GM19328 (cell line): ENCODE data around the gene DTD2.

Experiments used
- ATAC-seq: cut with Tn5 transposase; IDR thresholded peaks from one replicate; pipeline ENCODE4 v1.9.1; 2021; ENCODE audit warnings: mild to moderate bottlenecking, moderate library complexity; ENCODE audit not compliant: unreplicated experiment

The DTD2 gene

DNA sequence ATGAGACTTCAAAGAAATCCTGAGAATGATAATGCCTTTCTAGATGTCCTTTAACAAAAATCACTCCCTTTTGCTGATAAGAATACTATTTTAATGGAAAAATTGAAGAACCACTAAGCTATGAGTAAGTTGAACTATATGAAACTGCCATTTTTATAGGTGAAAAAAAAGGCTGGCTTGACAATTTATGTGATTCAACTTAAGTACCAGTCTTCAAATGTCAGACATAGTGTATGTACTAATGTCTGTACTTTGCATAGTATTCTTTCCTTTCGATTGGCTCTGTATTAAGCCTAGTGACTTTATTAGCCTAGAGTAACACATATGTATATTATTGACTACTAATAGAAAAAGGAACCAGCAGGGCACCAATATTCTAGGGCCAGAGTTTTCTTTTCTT lies 48.9 kb downstream of the DTD2 start:
- no peak for ATAC-seq

DNA sequence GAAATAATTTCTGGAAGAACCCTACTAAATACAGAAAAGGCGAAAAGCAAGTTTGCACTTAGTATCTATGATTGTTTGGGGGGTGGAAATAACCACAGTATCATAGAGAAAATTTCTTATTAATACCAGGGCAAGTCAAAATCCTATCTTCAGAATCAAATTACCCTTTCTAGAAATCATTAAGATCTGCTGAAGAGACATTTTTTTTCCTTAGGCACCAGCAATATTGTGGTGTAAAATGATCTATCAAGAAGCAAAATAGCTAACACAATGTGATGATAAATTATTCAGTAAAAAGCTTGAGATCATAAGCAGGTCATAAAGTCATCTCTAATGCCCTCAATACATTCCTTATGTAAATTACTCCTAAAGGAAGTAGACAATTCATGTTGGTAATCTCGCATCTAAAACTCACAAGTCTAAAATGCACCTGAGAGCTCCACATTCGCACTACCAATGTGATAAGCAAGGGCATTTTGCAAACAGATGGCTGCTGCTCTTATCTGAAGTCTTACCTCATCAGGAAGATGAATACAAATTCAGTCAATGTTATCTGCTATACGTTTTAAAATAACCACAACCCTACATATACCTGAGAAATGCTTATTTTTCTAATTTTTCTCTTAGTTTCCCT lies 51.6 kb downstream of the DTD2 start:
- no peak for ATAC-seq

DNA sequence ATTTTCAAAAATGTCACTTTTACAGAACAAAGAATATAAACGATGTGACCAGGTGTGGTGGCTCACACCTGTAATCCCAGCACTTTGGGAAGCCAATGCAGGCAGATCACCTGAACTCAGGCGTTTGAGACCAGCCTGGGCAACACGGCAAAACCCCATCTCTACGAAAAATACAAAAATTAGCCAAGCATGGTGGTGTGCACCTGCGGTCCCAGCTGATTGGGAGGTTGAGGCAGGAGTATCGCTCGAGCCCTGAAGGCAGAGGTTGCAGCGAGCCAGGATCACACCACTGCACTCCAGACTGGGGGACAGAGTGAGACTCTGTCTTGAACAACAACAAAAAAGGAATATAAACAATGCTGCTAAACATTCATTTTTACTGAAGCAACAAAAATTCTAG lies 52.2 kb downstream of the DTD2 start:
- no peak for ATAC-seq

GRCh38 chr14:31403707-31404106 lies 53.6 kb downstream of the DTD2 start:
- ATAC-seq: no peak

DNA sequence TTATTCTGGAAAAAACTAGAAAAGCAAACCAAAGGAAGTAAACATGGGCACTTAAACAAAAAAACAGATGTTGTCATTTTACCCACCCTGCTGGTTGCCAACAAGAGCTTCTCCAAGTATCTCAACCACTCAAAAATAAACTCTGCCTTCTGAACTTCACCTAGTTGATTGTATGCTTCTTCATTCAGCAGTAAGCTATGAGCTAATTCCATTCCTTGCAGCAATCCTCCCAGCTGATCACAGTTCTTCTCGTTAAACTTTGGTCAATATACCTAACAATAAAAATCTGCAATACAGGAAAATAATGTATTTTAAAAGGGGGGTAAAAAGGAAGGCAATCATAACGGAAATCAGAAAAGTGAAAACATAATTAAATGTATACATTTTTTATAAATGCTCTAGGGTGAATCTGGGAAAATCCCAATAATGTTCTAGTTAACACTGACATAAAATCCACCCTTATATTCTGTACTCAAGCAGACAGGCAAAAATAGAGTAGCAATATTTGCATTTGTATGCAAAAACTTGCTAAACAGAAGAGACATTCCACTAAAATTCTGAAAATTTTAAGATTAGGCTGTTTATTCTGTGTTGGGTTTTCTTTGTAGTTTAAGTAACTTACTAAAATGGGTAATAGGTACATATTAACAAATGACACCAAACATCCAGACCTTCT lies 54.4 kb downstream of the DTD2 start:
- no peak for ATAC-seq

DNA sequence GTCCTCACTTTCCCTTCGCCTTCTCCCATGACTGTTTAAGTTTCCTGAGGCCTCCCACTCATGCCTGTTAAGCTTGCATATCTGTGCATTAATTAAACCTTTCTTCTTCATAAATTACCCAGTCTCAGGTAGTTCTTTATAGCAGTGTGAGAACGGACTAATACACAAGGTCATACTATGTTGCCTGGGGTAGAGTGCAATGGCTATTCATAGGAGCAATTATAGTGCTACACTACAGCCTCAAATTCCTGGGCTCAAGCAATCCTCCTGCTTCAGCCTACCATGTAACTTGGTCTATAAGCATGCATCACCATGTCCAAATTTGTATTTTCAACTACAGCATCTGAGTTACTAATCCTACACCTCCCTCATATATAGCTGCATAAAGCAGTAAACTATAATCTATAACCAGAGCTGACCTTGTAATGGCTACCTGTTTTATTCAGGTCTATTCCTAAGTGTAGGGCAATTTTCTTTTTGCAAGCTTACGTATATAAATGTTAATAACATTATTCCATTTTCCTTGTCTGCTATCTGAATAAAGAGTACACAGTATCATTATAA lies 55.9 kb downstream of the DTD2 start:
- no peak for ATAC-seq

- ATAC-seq: no peak
Observed at GRCh38 chr14:31400031-31400638, 57.2 kb downstream of the DTD2 start.
